GM20431 (cell line): Measurements from ENCODE around the gene KLK6.
"Not testable (repeated sequence)": the region's sequence is repeated elsewhere in the genome, so short reads cannot be mapped to it uniquely, and the experiment has no call there.

ENCODE experiments used
- in situ Hi-C: fragments of 300-500 bp; cut with MseI, MboI; formaldehyde crosslinking; loops from one replicate; pipeline ENCODE4 v1.15.0; 2020; ENCODE audit warnings: low sequenced_read_pairs; ENCODE audit not compliant: unreplicated experiment

Gene KLK6

GRCh38 chr19:50998061-50998460 lies 28.7 kb upstream of the KLK6 start:
- in situ Hi-C loops: no loop called here

GRCh38 chr19:50994129-50994528 lies 24.7 kb upstream of the KLK6 start:
- in situ Hi-C loops: no loop called here

DNA sequence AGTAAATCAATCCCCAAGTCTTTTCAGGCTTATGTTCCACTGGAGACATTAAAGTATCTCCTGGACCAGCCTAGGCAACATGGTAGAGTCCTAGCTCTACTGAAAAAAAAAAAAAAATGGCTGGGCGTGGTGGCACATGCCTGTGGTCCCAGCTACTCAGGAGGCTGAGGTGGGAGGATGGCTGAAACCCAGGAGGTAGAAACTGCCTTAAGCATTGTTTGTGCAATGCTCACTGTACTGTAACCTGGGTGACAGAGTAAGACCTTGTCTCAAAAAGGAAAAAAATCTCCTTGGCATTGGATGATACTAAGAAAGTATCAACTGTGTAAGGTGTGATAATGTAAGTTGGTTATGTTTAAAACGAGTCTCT lies 23.3 kb upstream of the KLK6 start:
- in situ Hi-C loops: no loop called here

- in situ Hi-C loops: not testable (repeated sequence)
Measured at GRCh38 chr19:50984416-50984815, 15.0 kb upstream of the KLK6 start.

DNA sequence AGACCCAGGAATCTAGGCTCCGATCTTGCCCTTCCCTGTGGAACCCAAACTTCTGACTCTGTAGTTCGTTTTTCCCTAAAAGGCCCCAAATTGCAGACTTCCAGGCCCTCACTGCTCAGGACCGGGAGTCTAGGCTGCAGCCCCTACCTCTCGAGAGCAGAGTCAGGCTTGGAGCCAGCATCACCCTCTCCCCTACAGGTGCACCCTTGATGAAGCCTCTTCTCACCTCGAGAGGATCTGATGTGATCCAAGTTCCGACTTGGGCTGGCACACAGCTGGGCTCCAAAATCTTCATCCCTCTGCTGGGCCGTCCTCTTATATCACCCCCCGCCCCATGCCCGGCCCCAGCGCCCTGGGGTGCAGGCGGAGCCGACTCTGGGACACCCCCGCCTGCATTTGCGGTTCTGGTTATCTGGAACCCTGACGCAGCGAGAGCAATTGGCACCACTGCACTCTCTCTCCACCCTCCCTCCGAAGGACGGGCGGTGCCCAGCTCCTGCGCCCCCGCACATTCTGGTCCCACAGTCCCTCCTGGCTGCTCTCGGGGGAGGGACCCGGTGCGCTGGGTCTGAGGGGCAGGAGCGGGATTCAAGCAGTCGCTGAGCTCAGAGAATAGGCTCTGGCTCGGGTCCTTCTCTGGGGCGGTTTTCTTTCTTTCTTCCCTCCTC lies 14.4 kb upstream of the KLK6 start, which contains the start of gene KLK7:
KLK7 (minus strand) TSS at position 293 of the 668 bp plus-strand sequence. CDS start 1,518 bp downstream, outside the sequence.
- in situ Hi-C loops: no loop called here

DNA sequence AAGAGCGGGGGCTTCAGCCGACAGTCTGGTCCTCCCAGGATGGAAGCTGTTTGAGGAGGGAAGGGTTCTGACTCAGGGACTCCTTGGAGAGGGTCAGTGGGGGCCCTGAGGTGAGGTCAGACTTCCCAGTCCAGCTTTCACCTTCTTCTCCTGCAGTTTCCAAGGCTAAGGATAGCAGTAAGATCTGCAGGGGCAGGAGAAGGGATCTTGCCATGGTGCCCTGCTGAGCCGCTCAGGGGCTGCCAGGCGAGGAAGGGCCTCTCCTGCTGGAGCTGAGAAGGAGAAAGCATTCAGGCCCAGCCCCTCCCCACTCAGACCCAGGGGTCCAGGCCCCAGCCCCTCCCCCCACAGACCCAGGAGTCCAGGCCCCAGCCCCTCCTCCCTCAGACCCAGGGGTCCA lies 12.8 kb upstream of the KLK6 start:
- in situ Hi-C loops: no loop called here

- in situ Hi-C loops: no loop called here
Measured at GRCh38 chr19:50981587-50982146, 12.3 kb upstream of the KLK6 start.

DNA sequence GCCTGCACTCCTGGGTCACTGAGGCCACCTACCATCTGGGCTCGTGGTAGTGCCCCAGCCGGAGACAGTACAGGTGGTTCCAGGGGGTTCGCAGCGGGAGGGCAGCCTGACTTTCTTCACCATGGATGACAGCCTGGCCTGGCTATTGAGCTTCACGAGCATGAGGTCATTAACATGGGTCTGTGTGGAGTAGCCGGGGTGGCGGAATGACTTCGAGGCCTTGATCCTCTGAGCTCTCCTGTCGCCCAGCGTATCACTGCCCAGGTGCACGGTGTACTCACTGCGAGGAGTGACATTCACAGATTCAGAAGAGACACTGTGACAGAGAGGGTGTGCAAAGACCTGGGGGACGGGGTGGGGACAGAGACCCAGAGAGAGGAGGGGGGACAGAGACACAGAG lies 10.8 kb upstream of the KLK6 start:
- in situ Hi-C loops: no loop called here

DNA sequence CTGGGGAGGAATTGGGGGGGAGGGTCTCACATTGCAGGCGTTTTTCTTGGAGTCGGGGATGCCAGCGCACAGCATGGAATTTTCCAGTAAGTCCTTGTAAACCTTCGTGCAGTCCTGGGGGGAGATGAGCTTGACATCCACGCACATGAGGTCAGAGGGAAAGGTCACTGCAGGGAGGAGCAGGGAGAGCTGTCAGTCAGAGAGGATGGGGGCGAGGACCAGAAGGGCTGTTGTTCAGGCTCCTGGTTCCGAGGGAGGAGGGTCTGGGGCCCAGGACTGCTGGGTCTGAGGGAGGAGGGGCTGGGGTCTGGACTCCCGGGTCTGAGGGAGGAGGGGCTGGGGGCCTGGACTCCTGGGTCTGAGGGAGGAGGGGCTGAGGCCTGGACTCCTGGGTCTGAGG lies 10.4 kb upstream of the KLK6 start:
- in situ Hi-C loops: no loop called here

DNA sequence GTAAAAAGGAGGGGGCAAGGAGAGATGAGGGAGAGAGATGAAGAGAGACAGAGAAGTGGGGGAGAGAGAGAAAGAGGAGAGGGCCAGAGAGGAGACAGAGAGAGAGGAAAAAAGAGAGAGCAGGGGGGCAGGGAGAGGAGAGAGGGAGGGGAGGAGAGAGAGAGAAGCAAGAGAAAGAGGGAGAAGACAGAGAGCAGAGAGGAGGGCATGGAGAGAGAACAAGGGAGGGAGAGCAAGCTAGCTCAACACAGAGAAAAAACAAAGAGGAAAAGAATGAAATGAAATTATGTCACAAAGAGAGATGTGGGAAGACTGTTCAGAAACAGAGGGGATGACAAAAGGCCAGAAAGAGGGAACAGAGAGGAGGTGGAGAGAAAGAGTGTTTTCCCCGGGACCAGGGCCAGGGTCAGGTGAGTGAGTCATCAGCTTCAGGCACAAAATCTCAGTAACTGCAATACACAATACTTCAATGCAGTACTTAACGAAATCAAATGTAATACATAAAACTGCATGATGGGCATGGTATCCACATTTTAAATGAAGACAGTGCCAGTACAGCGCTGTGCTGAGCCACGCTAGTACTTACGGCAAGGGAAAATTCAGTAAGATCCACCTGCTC lies 9.5 kb upstream of the KLK6 start:
- in situ Hi-C loops: no loop called here

GRCh38 chr19:50977626-50978025 lies 8.2 kb upstream of the KLK6 start:
- in situ Hi-C loops: no loop called here

DNA sequence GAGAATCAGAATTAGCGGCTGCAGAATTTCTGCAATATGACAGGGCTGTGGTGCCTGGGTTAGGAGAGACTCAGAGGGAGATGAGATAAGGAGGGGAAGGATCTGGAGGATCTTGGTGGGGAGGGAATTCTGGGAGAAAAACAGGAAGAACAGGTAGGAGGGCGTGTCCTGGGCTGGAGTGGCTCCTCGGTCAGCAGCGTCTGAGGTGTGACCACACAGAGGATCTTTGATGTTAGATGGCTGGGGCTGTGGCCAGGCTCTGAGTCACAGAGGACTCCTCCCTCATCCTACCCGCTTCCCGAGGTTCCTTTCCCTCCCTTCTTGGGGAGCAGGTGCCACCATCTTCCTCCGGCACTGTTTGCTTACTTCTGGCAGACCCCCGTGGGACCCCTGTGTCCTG lies 6.4 kb upstream of the KLK6 start:
- in situ Hi-C loops: no loop called here

GRCh38 chr19:50974702-50975556 lies 5.5 kb upstream of the KLK6 start:
- in situ Hi-C loops: no loop called here

DNA sequence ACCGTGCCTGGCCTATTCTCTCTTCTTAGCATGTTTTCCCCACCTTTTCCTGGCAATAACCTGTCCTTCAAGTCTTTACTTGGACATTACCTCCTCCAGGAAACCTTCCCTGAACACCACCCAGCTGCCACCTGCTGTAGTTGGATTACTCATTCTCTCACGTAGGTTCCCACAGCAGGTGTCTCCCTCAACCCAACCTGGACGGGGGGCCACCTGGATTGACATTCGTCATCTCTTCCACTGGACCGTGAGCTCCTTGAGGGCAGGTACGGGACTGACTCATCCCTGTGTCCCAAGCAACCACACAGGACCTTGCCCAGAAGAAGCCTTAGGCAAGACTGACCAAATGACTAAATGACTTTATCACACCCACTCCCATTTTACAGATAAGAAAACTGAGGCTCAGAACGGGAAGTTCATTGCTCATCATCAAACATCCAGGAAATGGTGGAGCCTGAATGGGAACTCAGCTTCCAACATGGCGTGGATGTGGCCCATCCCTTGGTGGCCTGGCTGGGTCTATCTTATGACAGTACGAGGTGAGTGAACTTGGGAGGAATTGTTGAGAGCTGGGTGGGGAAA lies 3.5 kb upstream of the KLK6 start:
- in situ Hi-C loops: no loop called here

GRCh38 chr19:50969810-50970209 lies 419 bp upstream of the KLK6 start:
- in situ Hi-C loops: not testable (repeated sequence)

DNA sequence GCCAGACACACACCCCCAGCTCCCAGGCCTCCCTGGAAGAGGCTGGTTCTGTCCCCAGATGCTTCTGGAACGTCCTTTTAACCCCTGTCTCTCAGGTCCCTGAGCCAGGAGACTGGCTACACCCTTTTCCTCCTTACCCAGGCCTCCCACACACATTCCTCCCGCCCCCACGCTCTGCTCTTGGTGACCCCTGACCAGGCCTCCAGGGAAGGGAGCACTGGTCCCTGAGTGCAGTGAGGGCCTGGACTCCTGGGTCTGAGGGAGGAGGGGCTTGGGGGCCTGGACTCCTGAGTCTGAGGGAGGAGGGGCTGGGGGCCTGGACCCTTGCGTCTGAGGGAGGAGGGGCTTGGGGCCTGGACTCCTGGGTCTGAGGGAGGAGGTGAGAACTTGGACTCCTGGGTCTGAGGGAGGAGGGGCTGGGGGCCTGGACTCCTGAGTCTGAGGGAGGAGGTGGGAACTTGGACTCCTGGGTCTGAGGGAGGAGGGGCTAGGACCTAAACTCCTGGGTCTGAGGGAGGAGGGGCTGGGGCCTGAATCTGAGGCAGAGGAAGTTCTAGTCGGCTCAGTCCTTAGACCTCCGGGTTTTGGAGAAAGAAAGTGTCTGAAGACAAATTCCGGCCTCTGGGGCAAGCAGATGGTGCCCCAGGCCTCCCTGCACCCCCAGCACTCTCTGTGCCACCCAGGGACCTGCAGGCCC lies 527 bp downstream of the KLK6 start:
- in situ Hi-C loops: no loop called here

DNA sequence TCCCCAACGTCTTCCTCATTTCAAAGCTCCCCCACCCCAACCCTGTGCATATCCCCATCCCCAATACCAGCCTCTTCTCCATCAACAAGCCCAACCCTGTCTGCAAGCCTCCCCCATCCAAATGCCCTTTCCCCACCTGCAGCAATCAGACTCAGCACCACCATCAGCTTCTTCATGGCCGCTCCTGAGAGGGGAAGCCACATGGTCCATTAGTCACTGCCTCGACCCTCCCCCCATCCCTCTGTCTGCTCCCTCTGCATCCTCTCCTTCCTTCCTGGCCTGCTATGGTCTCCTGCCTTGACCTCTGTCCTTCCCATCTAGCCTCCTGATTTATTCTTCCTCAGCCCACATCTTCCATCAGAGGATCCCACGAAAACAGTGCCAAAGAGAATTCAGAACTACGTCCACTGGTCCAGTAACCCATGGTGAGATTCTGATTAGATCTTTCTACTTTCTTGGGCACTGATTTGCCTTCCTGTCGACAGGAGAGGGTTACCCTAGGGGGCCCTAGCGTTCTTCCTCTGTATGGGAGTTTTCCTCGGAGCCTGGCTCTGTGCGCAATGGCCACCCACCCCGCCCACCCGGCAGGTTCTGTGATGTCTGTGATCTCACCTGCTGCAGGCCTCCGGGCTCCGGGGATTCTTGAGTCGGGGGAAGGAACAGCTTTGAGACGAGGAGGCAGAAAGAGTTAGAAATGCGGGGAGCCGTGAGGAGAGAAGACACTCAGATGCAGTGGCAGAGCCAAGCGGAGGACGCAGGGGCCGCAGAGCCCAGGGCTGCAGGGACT lies 1.3 kb downstream of the KLK6 start:
- in situ Hi-C loops: no loop called here

GRCh38 chr19:50964266-50964665 lies 5.1 kb downstream of the KLK6 start:
- in situ Hi-C loops: no loop called here

DNA sequence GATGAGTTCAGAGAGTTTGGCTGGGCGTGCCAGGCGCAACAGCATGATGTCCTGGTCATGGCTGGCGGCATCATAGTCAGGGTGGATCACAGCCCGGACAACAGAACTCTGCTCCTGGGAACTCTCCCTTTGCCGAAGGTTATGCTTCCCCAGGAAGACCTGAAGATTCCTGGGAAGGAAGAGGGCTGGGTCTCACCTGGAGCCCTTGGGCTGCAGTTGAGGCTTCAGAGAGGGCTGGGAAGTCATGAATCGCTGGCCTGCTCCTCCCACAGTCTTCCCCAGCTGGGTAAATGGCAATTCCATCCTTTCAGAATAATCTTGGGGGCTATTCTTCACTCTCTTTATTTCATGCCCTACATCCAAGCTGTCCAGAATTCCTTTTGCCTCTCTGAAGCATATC lies 6.0 kb downstream of the KLK6 start:
- in situ Hi-C loops: no loop called here
